Fibroblast of skin of abdomen (primary cell): ENCODE data around the gene ATAD3A.
A peak's percentile ranks its signal among the peaks of the same experiment; 100 is the strongest.
"Not testable (repeated sequence)": the region's sequence is repeated elsewhere in the genome, so short reads cannot be mapped to it uniquely, and the experiment has no call there.

Source experiments
- DNase-seq: peaks from one replicate; pipeline ENCODE4 v3.0.0-alpha.2; 2013

Gene ATAD3A

DNA sequence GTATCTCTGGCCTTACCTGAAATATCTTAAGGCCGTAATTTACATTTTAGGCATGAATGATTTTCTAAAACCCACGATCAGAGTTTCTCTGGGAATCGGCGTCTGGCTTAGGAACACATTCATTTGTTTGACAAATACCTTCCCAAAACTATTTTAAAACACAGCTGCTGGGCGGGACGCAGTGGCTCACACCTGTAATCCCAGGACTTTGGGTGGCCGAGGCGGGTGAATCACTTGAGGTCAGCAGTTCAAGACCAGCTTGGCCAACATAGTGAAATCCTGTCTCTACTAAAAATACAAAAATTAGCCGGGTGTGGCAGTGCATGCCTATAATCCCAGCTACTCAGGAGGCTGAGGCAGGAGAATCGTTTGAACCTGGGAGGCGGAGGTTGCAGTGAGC, 45.0 kb downstream of the ATAD3A start:
- not testable (repeated sequence) for DNase-seq

DNA sequence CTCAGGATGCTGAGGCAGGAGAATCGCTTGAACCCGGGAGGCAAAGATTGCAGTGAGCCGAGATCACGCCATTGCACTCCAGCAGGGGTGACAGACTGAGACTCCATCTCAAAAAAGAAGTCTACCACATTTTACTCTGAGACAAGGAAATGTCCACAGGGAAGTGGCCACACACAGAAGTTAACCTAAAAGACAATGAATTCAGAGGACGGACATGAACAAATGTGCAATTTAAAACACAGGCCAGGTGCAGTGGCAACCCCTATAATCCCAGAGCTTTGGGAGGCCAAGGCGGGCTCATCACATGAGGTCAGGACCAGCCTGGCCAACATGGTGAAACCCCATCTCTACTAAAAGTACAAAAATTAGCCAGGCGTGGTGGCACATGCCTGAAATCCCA, 45.7 kb downstream of the ATAD3A start:
- not testable (repeated sequence) for DNase-seq

DNA sequence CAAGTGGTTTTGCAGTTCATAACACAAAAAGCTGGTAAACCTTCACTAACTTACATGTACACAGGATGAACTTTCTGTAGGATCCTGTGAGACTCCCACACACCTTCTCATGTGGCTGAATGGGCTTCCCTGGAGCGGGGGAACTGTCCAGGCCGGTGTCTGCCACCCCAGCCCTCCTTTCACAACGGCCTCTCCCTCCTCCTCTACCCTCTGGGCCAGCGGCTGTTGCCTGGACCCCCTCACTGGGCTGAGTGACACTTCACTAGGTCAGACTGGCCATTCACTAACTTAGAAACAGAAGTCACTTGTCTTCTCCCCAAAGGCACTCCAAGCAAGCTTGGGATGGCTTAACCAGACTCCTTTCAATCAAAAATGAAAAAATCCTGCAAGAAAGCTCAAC, 46.6 kb downstream of the ATAD3A start:
- no peak for DNase-seq

DNA sequence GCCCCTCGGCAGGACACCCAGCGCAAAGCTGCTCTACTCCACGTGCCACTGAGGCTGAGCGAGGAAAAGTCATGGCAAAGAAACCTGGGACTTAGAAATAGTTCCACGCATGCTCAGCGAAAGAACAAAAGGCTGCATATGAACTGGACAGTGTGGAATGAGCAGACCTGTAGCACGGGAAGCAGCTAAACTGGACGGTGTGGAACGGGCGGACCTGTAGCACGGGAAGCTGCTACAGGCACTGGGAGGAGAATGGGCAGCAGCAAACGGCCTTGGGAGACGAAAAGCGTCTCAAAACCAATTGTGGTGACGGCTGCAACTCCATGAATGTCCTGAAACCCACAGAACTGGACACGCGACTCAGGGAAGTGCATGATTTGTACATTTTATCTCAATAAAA, 47.1 kb downstream of the ATAD3A start:
- DNase-seq = no peak

DNA sequence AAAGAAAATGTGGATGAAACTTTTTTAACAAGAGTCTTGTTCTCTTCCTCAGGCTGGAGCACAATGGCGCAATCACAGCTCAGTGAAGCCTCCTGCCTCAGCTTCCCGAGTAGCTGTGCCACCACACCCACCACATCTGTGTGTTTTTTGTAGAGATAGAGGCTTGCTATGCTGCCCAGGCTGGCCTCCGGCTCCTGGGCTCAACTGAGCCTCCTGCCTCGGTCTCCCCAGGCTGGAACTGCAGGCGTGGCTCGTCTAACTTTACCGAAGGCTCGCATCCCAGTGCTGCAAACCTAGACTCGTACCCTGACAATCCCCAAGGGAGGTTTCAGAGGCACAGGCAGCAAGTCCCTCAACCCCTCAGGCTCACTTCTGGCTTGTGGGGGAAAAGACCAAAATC, 48.2 kb downstream of the ATAD3A start:
- no peak for DNase-seq

DNA sequence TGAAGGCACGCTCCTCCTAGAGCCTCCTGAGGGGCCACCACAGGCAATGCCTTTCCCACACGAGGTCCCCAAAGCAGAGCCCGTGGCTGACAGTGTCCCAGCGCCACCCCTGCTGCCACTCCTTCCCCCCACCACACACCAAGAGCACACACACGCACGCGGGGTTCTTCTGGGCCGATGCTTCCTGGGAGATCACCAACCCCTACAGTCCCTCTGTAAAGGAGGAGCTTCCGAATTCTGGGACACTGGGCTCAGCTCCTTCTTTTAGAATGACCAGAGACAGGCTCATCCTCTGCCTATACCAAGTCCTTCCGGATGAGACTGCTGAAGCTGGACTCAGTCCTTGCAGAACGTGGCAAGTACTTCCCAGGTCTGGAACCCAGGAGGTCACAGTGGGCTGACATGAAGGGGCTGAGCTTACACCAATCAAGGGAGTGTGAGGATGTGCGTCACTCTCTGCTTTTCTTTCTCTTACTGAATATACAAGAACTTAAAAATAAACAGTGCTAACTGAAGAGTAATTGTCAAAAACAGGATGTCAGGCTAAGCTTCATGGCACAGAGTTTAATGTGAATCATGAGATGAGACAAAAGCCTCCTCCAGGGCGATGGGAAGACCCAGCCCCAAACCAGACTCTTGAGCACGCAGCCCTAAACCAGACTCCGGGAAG, 50.0 kb downstream of the ATAD3A start:
- DNase-seq = no peak

DNA sequence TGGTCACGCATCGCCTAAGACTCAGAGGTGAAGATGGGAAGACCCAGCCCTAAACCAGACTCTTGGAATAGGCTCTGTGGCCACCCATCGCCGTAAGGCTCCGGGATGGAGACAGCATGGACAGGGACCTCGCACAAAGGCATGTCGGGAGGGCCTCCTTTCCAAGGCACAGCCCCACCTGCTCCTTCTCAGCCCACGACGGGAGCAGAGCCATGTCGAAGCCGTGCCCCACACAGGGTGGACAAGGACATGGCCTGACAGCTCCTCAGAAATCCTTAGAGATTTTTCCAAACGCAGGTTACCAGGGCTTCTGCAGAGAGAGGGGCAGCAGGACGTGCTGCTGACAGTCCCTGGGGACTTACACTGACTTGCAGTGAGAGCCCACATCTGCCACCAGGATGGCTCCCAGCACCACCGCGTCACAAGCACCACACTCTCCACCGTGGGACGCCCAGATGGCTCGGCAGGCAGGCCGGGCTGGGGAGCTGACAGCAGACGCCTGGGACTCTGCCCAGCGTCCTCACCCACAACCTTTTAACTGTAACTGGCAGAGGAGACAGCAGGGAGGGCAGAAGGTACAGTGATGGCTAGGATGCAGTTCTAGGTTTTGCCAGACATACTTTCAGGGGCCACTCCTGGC, 50.7 kb downstream of the ATAD3A start:
- DNase-seq = no peak

DNA sequence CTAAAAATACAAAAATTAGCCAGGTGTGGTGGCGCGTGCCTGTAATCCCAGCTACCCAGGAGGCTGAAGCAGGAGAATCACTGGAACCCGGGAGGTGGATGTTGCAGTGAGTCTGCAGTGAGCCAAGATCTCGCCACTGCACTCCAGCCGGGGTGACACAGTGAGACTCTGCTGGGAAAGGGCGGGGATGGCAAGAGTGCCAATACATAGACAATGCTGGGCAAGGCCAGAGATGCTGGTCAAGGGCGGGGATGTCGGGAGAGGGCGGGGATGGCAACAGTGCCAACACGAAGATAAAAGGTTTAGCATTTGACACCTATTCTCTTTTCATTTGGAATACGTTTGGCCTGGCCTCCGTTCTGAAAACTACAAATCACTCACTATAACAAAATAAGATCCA, 51.7 kb downstream of the ATAD3A start:
- DNase-seq = no peak

DNA sequence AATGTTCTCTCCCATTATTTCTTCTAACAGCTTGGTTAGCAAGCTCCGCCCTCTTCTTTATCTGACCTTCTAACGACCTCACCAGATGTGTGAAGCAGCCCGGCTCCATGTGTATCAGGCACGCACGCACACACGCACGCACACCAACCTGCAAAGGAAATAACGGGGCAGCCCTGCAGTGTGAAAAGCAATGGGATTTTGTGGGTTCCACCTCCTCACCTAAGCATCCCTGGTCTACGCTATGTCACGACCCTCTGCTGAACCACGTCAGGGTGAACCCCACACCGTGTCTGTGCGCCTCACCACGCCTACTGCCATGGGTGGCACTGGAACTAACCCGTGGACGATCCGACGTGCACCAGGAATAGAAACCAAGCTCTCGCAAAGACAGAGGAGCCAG, 52.3 kb downstream of the ATAD3A start:
- DNase-seq = peak; percentile 22

DNA sequence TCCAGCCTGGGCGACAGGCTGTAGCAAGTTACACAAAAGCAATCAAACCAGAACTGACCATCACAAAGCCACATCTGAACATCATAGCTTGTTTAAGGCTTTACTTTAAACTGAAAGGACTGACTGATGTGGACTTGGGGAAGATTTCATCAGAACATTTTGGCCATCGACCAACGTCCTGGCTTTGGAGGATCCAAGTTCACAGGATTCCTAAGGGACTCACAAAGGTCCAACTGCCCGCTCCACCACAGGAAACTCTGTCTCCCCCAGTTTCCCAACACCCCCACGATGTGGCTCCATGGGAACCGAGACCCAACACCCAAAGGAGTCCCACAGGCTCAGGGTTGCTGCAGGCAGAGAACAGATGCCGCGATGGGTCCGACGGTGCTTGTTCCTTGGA, 53.4 kb downstream of the ATAD3A start:
- DNase-seq = peak; percentile 14

DNA sequence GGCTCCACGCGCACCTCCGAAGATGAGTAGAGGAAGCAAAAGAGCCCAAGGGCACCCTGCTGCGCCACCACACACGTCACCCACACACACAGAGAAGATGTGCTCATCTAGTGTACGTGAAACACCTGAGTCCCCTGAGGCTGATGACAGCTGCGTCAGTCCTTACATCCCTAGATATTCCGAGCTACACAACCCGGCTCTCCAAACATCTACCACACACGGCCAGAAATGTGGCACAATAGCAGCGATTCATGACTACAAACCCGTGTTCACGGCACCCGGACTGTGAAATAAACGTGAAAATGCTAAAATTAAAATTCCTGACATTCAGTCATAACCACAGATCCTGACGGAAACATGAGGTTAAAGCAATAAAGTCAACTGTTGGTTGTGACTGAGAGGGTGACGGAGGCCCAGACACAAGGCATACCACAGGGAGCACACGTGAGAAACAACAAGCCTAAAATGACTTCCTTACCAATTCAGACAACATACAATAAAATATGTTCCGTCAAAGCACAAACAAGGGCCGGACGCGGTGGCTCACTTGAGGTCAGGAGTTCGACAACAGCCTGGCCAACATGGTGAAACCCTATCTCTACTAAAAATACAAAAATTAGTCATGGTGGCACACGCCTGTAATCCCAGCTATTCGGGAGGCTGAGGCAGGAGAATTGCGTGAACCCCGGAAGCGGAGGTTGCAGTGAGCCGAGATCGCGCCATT, 55.4 kb downstream of the ATAD3A start:
- no peak for DNase-seq

DNA sequence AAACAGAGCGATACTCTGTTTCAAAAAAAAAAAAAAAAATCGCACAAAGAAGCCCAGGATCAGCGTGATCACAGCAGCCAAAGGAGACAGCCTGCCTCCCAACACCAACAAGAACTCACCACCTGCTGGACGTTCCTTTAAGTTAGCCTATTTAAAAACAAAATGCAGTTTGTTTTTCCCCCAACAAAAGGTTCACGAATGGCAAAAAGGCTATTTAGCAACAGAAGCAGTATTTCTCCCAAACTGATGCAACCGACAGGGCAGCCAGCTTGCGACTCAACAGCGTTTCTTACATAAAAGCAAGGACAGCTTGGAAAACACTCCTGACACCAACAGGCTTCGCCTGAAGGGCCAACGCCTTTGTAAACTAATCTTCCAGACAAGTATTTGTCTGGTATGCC, 55.9 kb downstream of the ATAD3A start:
- no peak for DNase-seq

DNA sequence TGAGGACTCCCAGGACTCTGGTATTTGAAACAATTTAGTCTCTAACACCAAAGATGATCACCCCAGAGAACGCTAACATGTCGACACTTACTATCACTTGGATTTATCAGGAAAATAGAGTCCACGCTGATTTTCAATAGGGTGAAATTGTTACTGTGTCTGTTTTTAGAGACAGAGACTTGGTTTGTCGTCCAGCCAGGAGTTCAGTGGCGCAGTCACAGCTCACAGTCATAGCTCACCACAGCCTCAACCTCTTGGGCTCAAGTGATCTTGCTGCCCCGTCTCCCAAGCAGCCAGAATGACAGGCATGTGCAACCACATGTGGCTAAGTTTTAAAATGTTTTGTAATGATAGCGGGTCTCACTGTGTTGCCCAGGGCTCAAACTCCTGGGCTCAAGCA, 57.4 kb downstream of the ATAD3A start:
- no peak for DNase-seq

DNA sequence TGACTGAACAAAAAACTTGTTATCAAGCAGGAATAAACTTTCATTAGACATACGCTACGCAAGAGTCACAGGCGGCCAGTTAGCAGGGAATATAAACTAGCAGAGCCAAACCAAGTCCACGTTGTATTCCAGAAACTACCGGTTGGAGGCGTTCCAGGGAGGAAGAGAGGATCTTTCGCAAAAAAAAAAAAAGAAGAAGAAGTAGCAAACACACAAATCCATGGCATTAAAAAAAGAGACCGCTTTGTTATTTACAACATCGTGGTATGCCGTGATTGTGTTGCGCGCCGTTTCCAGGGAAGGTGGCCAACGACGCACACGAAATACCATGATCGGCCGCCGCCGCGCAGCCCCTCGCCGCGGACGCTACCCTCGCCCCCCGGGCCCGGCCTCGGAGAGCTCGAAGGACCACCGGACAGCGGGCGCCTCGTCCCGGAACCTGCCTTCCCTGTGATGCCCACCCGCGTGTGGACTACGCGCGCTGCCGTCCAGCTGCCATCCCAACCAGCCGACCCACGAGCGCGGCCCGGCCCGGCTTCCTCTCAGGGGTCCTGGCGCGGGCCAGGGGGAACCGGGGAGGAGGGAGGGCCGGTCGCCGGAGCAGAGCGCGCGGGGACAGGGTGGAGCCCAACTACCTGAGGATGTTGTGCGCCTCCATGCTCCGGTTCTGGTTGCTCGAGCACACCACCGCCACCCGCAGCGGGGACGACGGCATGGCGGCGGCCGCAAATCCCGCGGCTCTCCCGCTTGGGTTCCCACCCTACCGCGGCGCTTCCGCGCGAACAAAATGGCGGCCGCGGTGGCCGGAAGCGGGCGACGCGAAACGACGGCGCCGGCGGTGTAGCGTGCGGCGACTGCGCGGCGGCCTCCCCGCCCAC, 62.1 kb downstream of the ATAD3A start:
- peak; percentile 73 for DNase-seq

DNA sequence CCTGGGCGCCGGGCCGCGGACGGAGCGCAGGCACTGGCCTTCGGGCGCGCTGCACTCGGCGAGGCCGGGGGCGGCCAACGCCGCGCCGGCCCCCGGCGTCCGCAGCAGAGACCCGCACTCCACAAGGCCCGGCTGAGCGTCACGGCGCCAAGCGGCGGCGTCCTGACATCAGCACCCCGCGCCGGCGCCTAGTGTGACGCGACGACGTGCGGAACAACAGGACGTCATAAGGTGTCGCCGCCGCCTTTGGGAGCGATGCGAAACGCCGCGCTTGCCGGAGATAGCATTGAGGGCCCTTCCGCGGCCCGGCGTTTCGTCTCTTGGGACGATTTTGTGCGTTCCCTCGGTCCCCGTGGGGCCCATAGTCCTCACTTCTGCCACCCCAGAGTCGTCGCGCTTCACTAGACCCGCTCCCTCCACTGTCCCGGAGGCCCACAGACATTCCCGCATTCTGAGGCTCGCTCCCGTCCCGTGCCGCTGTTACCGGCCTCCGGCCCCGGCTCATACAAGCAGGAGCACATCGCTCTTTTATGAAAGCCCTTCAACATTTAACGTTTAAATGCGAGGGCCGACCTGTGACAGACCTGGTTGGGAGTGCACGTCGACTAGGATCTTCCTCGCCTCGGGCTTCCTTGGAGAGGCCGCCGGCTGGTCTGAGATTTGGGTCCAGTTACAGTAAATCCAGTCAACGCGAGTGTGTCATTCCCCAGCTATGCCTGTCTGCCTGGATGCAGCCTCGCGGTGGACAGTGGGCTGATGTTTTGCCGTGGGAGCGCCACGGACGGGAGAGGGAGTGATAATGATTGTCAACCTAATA, 63.0 kb downstream of the ATAD3A start, which contains the start of gene SSU72:
TSS of gene SSU72 (minus strand) at position 143 of the 817 bp plus-strand sequence. CDS start 306 bp downstream, outside the sequence.
- peak; percentile 94 for DNase-seq

DNA sequence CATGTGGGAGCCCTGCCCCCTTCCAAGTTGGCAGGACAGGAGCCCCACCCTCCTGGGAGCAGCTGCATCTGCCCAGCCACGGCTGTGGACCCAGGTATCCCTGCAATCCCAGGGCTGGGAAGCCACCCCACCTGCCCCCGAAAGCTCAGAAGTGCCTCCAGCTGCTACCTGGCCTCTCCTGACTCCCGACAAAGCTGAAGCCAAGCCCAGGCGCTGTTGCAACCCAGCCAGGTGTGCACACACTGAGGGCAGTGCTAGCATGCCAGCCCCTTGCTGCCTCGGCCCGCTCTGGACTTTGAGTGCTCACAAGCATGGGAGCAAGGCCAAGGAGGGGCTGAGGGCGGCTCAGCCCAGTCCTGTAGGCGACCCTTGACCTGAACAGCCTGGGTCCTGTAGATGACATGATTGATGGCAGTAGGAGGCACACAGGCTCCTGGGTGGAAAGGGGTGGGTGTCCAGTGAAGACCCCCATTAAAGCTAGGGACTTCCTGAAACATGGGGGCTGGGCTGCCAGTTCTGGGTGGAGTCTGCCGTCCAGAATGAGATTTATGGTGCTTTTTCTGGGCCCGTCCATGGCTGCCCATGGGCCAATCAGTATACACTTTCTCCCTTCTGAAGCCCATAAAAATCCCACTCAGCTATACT, 65.5 kb downstream of the ATAD3A start:
- DNase-seq = no peak

DNA sequence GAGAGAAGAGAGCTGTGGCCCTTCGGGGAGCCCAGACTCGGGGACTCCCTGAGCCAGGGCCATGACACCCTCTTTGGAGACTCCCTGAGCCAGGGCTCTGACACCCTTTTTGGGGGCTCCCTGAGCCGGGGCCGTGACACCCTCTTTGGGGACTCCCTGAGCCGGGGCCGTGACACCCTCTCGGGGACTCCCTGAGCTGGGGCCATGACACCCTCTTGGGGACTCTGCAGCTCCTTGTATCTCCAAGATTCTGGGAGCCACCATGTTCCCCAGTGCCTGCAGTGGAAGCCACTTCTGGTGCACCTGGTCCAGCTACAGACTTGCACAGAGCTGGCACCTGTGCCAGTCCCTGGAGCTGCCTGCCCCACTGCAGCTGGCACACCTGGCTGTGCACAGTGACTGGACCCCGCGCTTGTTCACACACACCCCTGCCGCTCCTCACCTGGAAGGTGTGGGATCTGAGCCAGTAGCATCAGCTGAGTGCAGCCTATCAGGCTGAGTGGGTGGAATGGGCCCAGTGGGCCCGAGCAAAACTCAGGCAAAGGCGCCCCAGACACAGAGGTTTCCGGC, 66.5 kb downstream of the ATAD3A start:
- no peak for DNase-seq

DNA sequence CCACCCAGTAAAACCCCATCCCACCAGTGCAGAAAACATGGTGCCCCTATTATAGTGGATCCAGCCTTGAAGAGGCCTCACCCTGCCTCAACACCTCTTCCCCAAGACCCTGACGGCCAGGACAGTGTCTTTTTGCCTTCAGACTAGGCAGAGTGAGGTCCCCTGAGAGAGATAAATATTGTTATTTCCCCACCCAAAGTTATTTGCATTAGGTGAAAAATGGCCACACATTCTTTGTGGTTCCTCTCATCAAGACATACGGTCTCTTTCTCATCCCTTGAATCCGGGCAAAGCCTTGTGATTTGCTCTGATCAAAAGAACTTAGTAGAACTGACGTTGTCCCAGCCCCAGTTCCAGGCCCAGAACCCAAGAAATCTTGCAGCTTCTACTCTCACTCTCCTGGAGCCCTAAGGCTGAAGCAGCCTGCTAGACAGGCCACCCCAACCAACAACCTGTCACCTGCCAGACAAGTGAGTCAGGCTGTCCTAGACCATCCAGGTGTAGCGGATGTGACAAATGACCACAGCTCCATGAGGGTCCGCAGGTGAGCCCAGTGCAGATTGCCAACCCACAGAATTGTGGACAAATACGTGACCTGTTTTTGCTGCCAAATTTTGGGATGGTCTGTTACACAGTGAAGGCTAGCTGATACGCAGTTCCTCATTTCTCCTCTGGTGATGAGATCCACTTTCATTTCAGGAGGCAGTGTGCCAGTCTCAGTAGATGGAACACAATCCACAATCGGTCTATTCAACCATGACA, 70.8 kb downstream of the ATAD3A start:
- DNase-seq = no peak

DNA sequence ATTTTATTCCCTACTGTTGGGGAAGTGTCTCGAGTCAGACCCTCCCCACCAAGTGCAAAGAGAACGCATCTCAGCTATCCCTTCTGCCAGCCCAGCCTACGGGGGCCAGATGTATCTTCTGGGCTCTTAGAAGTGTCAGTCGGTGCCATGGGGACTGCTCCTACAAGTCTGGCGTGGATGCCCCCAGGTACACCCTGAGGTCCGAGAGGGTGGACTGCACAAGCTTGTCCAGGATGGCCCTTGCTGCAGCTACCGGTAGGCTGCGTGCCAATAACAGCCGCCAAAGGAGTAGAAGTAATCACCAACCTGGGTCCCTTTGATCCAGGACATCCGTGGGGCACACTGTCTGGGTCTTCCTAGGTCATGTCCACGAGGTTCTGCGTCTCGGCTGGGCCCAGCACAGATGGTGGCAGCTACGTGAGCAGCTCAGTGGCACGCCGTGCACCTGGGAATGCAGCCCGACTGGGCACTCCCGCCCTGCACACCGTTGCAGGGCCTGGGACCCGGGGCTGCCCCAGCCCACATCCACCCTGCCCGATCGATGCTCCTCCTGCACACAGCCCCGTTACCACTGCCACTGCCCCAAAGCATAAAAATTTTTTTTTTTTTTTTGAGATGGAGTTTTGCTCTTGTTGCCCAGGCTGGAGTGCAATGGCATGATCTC, 71.5 kb downstream of the ATAD3A start:
- no peak for DNase-seq
